Tibial nerve (tissue), 4 donors: Measurements from ENCODE around the gene SMS.

Experiments
- CTCF ChIP-seq, 5 experiments: fragments of 200-600 bp in 3 of 5; fragments of 450-650 bp in 2 of 5; sonication (generic) in 3 of 5; IDR thresholded peaks; one replicate each; pipeline ENCODE4 v1.5.1; 2016 to 2019; ENCODE audit warnings: antibody characterized with exemption in 5 of 5, mild to moderate bottlenecking in 3 of 5, moderate library complexity in 2 of 5
- EP300 ChIP-seq, 2 donors: sonication (generic); formaldehyde crosslinking; IDR thresholded peaks; one replicate each; pipeline ENCODE4 v1.6.1; 2017; ENCODE audit warnings: antibody characterized with exemption in 2 of 2, mild to moderate bottlenecking in 1 of 2
- POLR2A ChIP-seq, 2 donors: fragments of 450-650 bp; IDR thresholded peaks; one replicate each; pipeline ENCODE4 v1.6.1; 2017; ENCODE audit warnings: antibody characterized with exemption in 2 of 2, mild to moderate bottlenecking in 2 of 2, moderate library complexity in 2 of 2

GRCh38 chrX:22012931-22013330 lies 72.4 kb downstream of the SMS start:
- TF ChIP-seq CTCF (IDR thresholded peaks at IDR 0.05) = no peak
- no peak for TF ChIP-seq POLR2A (IDR thresholded peaks at IDR 0.05)
- TF ChIP-seq EP300 (IDR thresholded peaks at IDR 0.05) = no peak
